ENCODE measurements around the gene SLC9A3. TPM values are rescaled to one million over a fixed set of nuclear protein-coding genes. Genes with fewer than 3 reads are reported as not detected.

The SLC9A3 gene
- polyA plus RNA-seq, 1 of the 3 experiments (the other 2 are of a cell fraction) = 1.9 TPM

DNA sequence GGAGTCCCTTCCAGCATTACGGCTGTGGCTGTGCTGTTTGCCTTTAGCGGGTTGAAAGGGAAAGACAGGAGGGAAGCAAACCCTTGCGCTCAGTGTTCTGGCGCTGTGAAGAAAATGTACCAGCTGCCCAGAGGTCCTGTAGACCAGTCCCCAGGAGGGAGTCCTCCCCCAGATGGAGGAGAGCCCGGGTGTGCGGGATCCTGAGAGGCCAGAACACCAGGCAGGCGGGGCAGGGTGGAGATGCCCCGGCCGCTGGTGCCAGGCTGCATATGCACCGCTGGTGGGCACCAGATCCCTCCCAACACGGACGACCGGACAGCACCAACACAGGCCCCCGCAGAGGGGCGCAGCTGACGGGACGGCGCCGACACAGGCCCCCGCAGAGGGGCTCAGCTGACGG, 37.2 kb upstream of the SLC9A3 start:
- H3K9me3 ChIP-seq = 0 out of 2 replicates have a peak, but pooled peaks cover 2% of the 10 kb centered on the region
- ChIA-PET POLR2A (no interaction called here), CTCF (no interaction called here)
- H3K27me3 ChIP-seq (ENCODE audit: insufficient read depth) = peaks cover 35% of the 10 kb centered on the region
- H3K9ac ChIP-seq = no peak overlapping the region
- H3F3A ChIP-seq (replicated peaks; ENCODE audit: insufficient read depth) = no peaks in the 10 kb centered on the region
- DNase-seq = peak; percentile 76
- TF ChIP-seq EZH2phosphoT487 (IDR thresholded peaks at IDR 0.05; ENCODE audit: borderline replicate concordance, low read depth) = no peak
- no peak for TF ChIP-seq FOXM1 (IDR thresholded peaks at IDR 0.05; ENCODE audit: low read depth)
- no peak for TF ChIP-seq NRF1 (IDR thresholded peaks at IDR 0.05; ENCODE audit: low read depth, low read length)
- TF ChIP-seq ELF1 (IDR thresholded peaks at IDR 0.05) = no peak
- no peak for TF ChIP-seq TAF1 (IDR thresholded peaks at IDR 0.05; ENCODE audit: borderline replicate concordance, low read depth, low read length)
- TF ChIP-seq FOSL2 (IDR thresholded peaks at IDR 0.05; ENCODE audit: borderline replicate concordance, low read depth) = no peak
- TF ChIP-seq, protein P1, sequence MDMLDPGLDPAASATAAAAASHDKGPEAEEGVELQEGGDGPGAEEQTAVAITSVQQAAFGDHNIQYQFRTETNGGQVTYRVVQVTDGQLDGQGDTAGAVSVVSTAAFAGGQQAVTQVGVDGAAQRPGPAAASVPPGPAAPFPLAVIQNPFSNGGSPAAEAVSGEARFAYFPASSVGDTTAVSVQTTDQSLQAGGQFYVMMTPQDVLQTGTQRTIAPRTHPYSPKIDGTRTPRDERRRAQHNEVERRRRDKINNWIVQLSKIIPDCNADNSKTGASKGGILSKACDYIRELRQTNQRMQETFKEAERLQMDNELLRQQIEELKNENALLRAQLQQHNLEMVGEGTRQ (IDR thresholded peaks at IDR 0.05; ENCODE audit: borderline replicate concordance, low read depth, low read length) = no peak
- no peak for TF ChIP-seq SMC3 (IDR thresholded peaks at IDR 0.05; ENCODE audit: low read depth, low read length)
- no peak for TF ChIP-seq NFIC (IDR thresholded peaks at IDR 0.05; ENCODE audit: borderline replicate concordance)
- H3K27ac ChIP-seq (ENCODE audit: low read depth in 2 of 2, low read length in 1 of 2) = no peak overlapping the region
- 22% methylated on average over 5 of the region's 21 CpGs for WGBS (ENCODE audit: low lambda C conversion rate)
- H3K4me1 ChIP-seq (ENCODE audit: control insufficient read depth in 1 of 2, insufficient read depth in 2 of 2, low read depth in 1 of 2, low read length in 1 of 2) = no peaks in the 10 kb centered on the region
- no peak overlapping the region for H3K4me2 ChIP-seq
- no peaks in the 10 kb centered on the region for H3K9me2 ChIP-seq
- no peaks in the 10 kb centered on the region for H3K36me3 ChIP-seq (replicated peaks in 1 of 2; ENCODE audit: control insufficient read depth in 1 of 2, insufficient read depth in 2 of 2, low read length in 1 of 2)
- H4K20me1 ChIP-seq (ENCODE audit: insufficient read depth) = no peaks in the 10 kb centered on the region
- no peaks in the 10 kb centered on the region for H3K79me2 ChIP-seq (ENCODE audit: insufficient read depth)
- no peak overlapping the region for H3K4me3 ChIP-seq (ENCODE audit: low read depth in 2 of 2, low read length in 1 of 2)
- H2AFZ ChIP-seq (ENCODE audit: low read depth) = no peak overlapping the region

DNA sequence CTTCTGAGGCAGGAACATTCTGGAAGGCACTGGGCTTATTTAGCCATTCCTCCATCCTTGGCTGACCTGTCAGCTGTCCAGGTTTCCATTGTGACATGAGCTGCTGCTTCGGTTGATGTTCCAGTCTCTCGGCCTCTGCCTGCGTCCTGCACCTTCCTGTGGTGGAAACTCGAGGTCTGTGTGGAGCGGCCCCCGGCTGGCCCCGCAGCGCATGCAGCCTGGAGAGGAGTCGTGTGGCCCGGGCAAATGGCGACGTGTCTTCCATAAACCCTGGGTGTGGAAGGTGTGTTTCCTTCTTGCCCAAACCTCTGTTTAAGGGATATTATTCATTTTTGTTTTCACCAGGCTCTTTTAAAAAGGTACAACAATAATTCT, 36.5 kb upstream of the SLC9A3 start:
- Histone ChIP-seq H3K9me3 (no peaks in the 10 kb centered on the region), H3K4me3 (ENCODE audit: low read depth in 2 of 2, low read length in 1 of 2) (no peak overlapping the region), H3K36me3 (replicated peaks in 1 of 2; ENCODE audit: control insufficient read depth in 1 of 2, insufficient read depth in 2 of 2, low read length in 1 of 2) (no peaks in the 10 kb centered on the region), H3K9ac (no peak overlapping the region), H3F3A (replicated peaks; ENCODE audit: insufficient read depth) (no peaks in the 10 kb centered on the region), H3K4me1 (ENCODE audit: control insufficient read depth in 1 of 2, insufficient read depth in 2 of 2, low read depth in 1 of 2, low read length in 1 of 2) (no peaks in the 10 kb centered on the region), H3K79me2 (ENCODE audit: insufficient read depth) (no peaks in the 10 kb centered on the region), H3K27ac (ENCODE audit: low read depth in 2 of 2, low read length in 1 of 2) (no peak overlapping the region), H4K20me1 (ENCODE audit: insufficient read depth) (no peaks in the 10 kb centered on the region), H3K9me2 (no peaks in the 10 kb centered on the region), H2AFZ (ENCODE audit: low read depth) (no peak overlapping the region), H3K4me2 (no peak overlapping the region), H3K27me3 (ENCODE audit: insufficient read depth) (peaks cover 29% of the 10 kb centered on the region)
- ChIA-PET CTCF (interaction anchor here (1.1 kb wide), 1 partner anchor 19 kb away, joined by 3 read pairs; no protein-coding TSS in a partner anchor), POLR2A (no interaction called here)
- TF ChIP-seq, protein P2, sequence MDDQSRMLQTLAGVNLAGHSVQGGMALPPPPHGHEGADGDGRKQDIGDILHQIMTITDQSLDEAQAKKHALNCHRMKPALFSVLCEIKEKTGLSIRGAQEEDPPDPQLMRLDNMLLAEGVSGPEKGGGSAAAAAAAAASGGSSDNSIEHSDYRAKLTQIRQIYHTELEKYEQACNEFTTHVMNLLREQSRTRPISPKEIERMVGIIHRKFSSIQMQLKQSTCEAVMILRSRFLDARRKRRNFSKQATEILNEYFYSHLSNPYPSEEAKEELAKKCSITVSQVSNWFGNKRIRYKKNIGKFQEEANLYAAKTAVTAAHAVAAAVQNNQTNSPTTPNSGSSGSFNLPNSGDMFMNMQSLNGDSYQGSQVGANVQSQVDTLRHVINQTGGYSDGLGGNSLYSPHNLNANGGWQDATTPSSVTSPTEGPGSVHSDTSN (IDR thresholded peaks at IDR 0.05) = no peak
- no peak for TF ChIP-seq RCOR1 (IDR thresholded peaks at IDR 0.05; ENCODE audit: low read length)
- TF ChIP-seq JUND (IDR thresholded peaks at IDR 0.05) = no peak
- no peak for TF ChIP-seq GABPA (IDR thresholded peaks at IDR 0.05; ENCODE audit: low read depth)
- TF ChIP-seq CHD2 (IDR thresholded peaks at IDR 0.05; ENCODE audit: low read length, partially characterized antibody) = no peak
- TF ChIP-seq, protein P3, sequence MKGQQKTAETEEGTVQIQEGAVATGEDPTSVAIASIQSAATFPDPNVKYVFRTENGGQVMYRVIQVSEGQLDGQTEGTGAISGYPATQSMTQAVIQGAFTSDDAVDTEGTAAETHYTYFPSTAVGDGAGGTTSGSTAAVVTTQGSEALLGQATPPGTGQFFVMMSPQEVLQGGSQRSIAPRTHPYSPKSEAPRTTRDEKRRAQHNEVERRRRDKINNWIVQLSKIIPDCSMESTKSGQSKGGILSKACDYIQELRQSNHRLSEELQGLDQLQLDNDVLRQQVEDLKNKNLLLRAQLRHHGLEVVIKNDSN (IDR thresholded peaks at IDR 0.05; ENCODE audit: borderline replicate concordance, low read depth) = no peak
- TF ChIP-seq MXI1 (IDR thresholded peaks at IDR 0.05; ENCODE audit: low read depth, low read length) = no peak
- TF ChIP-seq, protein P4, sequence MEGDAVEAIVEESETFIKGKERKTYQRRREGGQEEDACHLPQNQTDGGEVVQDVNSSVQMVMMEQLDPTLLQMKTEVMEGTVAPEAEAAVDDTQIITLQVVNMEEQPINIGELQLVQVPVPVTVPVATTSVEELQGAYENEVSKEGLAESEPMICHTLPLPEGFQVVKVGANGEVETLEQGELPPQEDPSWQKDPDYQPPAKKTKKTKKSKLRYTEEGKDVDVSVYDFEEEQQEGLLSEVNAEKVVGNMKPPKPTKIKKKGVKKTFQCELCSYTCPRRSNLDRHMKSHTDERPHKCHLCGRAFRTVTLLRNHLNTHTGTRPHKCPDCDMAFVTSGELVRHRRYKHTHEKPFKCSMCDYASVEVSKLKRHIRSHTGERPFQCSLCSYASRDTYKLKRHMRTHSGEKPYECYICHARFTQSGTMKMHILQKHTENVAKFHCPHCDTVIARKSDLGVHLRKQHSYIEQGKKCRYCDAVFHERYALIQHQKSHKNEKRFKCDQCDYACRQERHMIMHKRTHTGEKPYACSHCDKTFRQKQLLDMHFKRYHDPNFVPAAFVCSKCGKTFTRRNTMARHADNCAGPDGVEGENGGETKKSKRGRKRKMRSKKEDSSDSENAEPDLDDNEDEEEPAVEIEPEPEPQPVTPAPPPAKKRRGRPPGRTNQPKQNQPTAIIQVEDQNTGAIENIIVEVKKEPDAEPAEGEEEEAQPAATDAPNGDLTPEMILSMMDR (IDR thresholded peaks at IDR 0.05) = no peak
- no peak for TF ChIP-seq POLR2AphosphoS5 (IDR thresholded peaks at IDR 0.05; ENCODE audit: low read depth, low read length)
- TF ChIP-seq, protein P1 (IDR thresholded peaks at IDR 0.05; ENCODE audit: borderline replicate concordance, low read depth, low read length) = no peak
- TF ChIP-seq NRF1 (IDR thresholded peaks at IDR 0.05; ENCODE audit: low read depth, low read length) = no peak
- TF ChIP-seq ELF1 (IDR thresholded peaks at IDR 0.05) = no peak
- no peak for DNase-seq
- 57% methylated on average over 12 of the region's 12 CpGs for WGBS (ENCODE audit: low lambda C conversion rate)
